ENCODE results near the gene UTP3.

The UTP3 gene

DNA sequence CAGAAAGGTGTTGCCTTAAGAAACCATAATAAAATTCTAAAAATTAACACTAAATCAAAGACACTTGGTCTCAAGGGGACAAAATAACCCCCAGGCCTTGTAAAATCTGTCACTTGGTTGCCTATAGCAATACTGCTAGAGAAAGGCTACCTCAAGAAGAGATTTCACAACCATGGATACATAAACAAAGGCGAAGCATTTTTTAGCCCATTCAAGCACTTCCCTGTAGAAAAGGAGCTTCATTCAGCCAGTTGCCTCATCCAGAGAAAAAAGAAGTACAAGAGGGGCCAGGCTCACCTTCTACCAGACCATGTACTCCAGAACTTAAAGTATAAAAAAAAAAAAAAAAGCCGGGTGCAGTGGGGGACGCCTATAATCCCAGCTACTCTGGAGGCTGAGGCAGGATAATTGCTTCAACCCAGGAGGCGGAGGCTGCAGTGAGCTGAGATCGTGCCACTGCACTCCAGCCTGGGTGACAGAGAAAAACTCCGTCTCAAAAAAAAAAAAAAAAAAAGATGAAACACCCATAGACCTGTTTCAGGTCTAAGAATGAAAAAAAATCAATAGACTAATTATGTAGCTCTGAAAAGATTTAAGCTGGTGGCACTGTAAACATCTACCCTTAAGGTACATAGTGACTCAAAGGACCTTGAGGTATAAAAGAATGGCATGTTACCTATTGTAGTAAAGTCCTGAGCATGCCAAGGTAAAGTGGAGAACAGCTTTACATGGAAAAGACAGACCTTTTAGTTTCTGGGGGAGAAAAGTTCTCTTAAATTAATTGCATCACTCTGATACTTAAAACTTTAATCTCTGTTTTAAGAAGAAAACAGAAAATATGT is 51.4 kb downstream of the UTP3 start:
- H3K27ac Mint-ChIP-seq, result no peak overlapping the region
- no peak overlapping the region for H3K4me3 Mint-ChIP-seq
- DNase-seq (ENCODE audit: low spot score), result no peak
- H3K36me3 Mint-ChIP-seq (ENCODE audit: low read depth), result no peaks in the 10 kb centered on the region
- peaks cover 24% of the 10 kb centered on the region for H3K4me1 Mint-ChIP-seq (ENCODE audit: low read depth)
- no peaks in the 10 kb centered on the region for H3K9me3 Mint-ChIP-seq
- H3K27me3 Mint-ChIP-seq (ENCODE audit: low read depth), result peaks cover 9% of the 10 kb centered on the region
